Measurements from ENCODE around the gene WASHC3. TPM values are rescaled to one million over a fixed set of nuclear protein-coding genes. Genes with fewer than 3 reads are reported as not detected.

The WASHC3 gene
- polyA plus RNA-seq, 1 donor (not counting 4 experiments of a cell fraction or from before 2014, with no cell fraction given): 91.0 TPM

- TF ChIP-seq EZH2 (IDR thresholded peaks at IDR 0.05; ENCODE audit: low read length): no peak
- TF ChIP-seq CTCF (optimal IDR thresholded peaks at IDR 0.05 in 1 of 3, IDR thresholded peaks at IDR 0.05 in 1 of 3, conservative IDR thresholded peaks at IDR 0.05 in 1 of 3; ENCODE audit: extremely low read depth in 1 of 3, insufficient read depth in 2 of 3, low read length in 3 of 3): no peak
- Histone ChIP-seq H3K9me3 (ENCODE audit: control insufficient read depth, low read depth, low read length) (no peaks in the 10 kb centered on the region), H3K27me3 (ENCODE audit: control insufficient read depth, extremely low read depth, insufficient read depth, low read length) (no peaks in the 10 kb centered on the region), H3K4me3 (ENCODE audit: control insufficient read depth in 2 of 3, extremely low read depth in 1 of 3, insufficient read depth in 2 of 3, low read depth in 1 of 3, low read length in 3 of 3) (no peak overlapping the region), H3K9ac (ENCODE audit: control insufficient read depth, extremely low read depth, insufficient read depth, low read length) (no peak overlapping the region), H3K9me1 (ENCODE audit: control insufficient read depth, extremely low read depth, insufficient read depth, low read length) (no peaks in the 10 kb centered on the region), H3K4me2 (ENCODE audit: control insufficient read depth, extremely low read depth, insufficient read depth, low read depth, low read length) (no peak overlapping the region), H2AFZ (ENCODE audit: control insufficient read depth, low read length) (no peak overlapping the region), H4K20me1 (ENCODE audit: control insufficient read depth, extremely low read depth, insufficient read depth, low read length) (no peaks in the 10 kb centered on the region), H3K79me2 (ENCODE audit: control insufficient read depth, insufficient read depth, low read length) (peaks cover 2% of the 10 kb centered on the region), H3K36me3 (ENCODE audit: control insufficient read depth in 2 of 2, extremely low read depth in 1 of 2, insufficient read depth in 2 of 2, low read length in 2 of 2) (peaks cover 0 to 2% of the 10 kb centered on the region in 2 experiments), H3K27ac (ENCODE audit: control insufficient read depth, insufficient read depth, low read length) (no peak overlapping the region), H3K4me1 (ENCODE audit: control insufficient read depth, extremely low read depth, insufficient read depth, low read length) (peaks cover 3% of the 10 kb centered on the region)
- dilution Hi-C loops (cut with MboI; ENCODE audit: extremely low pct_ligation_motif_present, low sequenced_read_pairs): no loop called here
- no peak for FAIRE-seq
- no peak for DNase-seq (ENCODE audit: low read depth, low spot score)
Measured at GRCh38 chr12:102059343-102059742, 2.4 kb downstream of the WASHC3 start.

GRCh38 chr12:102054345-102054744 lies 7.4 kb downstream of the WASHC3 start:
- peaks cover 5% of the 10 kb centered on the region for H3K79me2 ChIP-seq (ENCODE audit: control insufficient read depth, insufficient read depth, low read length)
- H3K27ac ChIP-seq (ENCODE audit: control insufficient read depth, insufficient read depth, low read length): no peak overlapping the region
- H3K9ac ChIP-seq (ENCODE audit: control insufficient read depth, extremely low read depth, insufficient read depth, low read length): no peak overlapping the region
- dilution Hi-C loops (cut with MboI; ENCODE audit: extremely low pct_ligation_motif_present, low sequenced_read_pairs): no loop called here
- H3K4me2 ChIP-seq (ENCODE audit: control insufficient read depth, extremely low read depth, insufficient read depth, low read depth, low read length): no peak overlapping the region
- FAIRE-seq (no peak), DNase-seq (ENCODE audit: low read depth, low spot score) (no peak)
- peaks cover 5 to 6% of the 10 kb centered on the region in 2 experiments for H3K36me3 ChIP-seq (ENCODE audit: control insufficient read depth in 2 of 2, extremely low read depth in 1 of 2, insufficient read depth in 2 of 2, low read length in 2 of 2)
- H4K20me1 ChIP-seq (ENCODE audit: control insufficient read depth, extremely low read depth, insufficient read depth, low read length): no peaks in the 10 kb centered on the region
- H3K4me3 ChIP-seq (ENCODE audit: control insufficient read depth in 2 of 3, extremely low read depth in 1 of 3, insufficient read depth in 2 of 3, low read depth in 1 of 3, low read length in 3 of 3): no peak overlapping the region
- no peak overlapping the region for H2AFZ ChIP-seq (ENCODE audit: control insufficient read depth, low read length)
- TF ChIP-seq CTCF (optimal IDR thresholded peaks at IDR 0.05 in 1 of 3, IDR thresholded peaks at IDR 0.05 in 1 of 3, conservative IDR thresholded peaks at IDR 0.05 in 1 of 3; ENCODE audit: extremely low read depth in 1 of 3, insufficient read depth in 2 of 3, low read length in 3 of 3) (no peak), EZH2 (IDR thresholded peaks at IDR 0.05; ENCODE audit: low read length) (no peak)
- no peaks in the 10 kb centered on the region for H3K27me3 ChIP-seq (ENCODE audit: control insufficient read depth, extremely low read depth, insufficient read depth, low read length)
- H3K4me1 ChIP-seq (ENCODE audit: control insufficient read depth, extremely low read depth, insufficient read depth, low read length): no peaks in the 10 kb centered on the region
- no peaks in the 10 kb centered on the region for H3K9me1 ChIP-seq (ENCODE audit: control insufficient read depth, extremely low read depth, insufficient read depth, low read length)
- H3K9me3 ChIP-seq (ENCODE audit: control insufficient read depth, low read depth, low read length): no peaks in the 10 kb centered on the region
